Measurements from ENCODE around the gene VSTM2A. TPM values are rescaled to one million over a fixed set of nuclear protein-coding genes. Genes with fewer than 3 reads are reported as not detected.
A peak's percentile ranks its signal among the peaks of the same experiment; 100 is the strongest.

VSTM2A gene
- total and polyA plus RNA-seq, 4 donors: 0.13 TPM; not detected in 3

DNA sequence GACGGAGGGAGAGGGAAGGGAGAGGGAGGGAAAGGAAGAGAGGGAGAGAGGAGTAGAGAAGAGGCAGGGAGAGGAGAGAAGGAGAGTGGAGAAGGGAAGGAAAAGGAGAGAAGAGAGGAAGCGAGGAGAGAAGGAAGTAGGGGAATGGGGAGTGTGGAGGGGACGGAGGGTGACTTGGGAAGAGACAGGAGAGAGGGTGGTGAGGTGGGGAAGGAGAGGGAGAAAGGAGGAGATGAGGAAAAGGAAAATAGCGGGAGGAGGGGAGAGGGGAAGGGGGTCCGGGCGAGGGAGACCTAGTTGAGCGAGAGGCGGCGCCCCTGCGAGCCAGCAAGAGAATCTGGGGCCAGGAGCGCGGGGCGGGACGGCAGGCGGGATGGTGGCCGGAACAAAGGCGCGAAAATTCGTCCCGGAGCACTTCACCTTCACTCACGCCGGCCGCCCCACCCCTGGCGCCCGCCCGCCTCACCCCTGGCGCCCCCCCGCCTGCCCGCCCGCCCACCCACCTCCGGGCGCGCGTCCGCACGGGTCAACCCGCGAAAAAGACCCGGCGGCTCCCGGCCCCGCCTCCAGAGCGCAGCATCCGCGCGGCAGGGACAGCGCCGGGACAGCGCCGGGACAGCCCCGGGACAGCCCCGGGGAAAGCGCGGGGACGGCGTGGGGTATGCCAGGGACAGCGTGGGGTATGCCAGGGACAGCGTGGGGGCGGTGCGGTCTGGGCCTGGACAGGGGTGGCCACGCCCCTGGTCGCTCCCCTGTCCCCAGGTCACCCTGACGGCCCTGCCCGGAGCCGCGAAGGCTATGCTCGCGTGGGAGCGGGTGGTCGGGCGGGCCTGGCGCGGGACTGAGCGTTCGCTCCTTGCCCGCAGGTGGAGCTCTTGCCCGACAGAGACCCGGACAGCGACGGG lies 4.2 kb downstream of the VSTM2A start:
- Histone ChIP-seq H3K27ac (ENCODE audit: low read depth in 1 of 2, low read length in 2 of 2) (no peak overlapping the region), H3K4me1 (ENCODE audit: control insufficient read depth in 1 of 2, insufficient read depth in 2 of 2, low read length in 2 of 2) (no peaks in the 10 kb centered on the region), H3K9me3 (ENCODE audit: control insufficient read depth, low read length) (no peaks in the 10 kb centered on the region), H3K27me3 (ENCODE audit: control insufficient read depth in 1 of 2, insufficient read depth in 2 of 2, low read length in 1 of 2) (no peaks in the 10 kb centered on the region), H3K4me3 (ENCODE audit: low read length in 2 of 2) (no peak overlapping the region), H3K36me3 (ENCODE audit: control insufficient read depth in 1 of 2, insufficient read depth in 2 of 2, low read length in 1 of 2) (no peaks in the 10 kb centered on the region)
- intact Hi-C loops (cut with DNase I): no loop called here
- no peak for DNase-seq
- 1% methylated on average over 44 to 80 of the region's 80 CpGs for WGBS, 2 donors
- ATAC-seq (ENCODE audit: low FRiP score): peak; percentile 19

DNA sequence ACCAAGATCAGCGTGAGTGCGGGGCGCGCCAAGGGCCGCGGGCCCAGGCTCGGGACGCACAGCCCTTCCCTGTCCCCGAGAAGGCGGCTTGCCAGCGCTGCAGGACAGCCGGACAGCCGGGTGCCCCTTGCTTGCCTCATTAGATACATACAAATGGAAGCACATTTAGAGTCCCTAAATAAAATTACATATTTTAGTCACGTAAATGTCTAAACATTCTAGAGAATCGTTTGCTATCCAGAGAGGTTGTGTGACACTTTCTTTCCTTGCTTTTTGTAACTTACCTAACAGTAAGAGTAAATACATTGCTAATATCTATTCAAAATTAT lies 4.8 kb downstream of the VSTM2A start:
- Histone ChIP-seq H3K27me3 (ENCODE audit: control insufficient read depth in 1 of 2, insufficient read depth in 2 of 2, low read length in 1 of 2) (no peaks in the 10 kb centered on the region), H3K36me3 (ENCODE audit: control insufficient read depth in 1 of 2, insufficient read depth in 2 of 2, low read length in 1 of 2) (no peaks in the 10 kb centered on the region), H3K9me3 (ENCODE audit: control insufficient read depth, low read length) (no peaks in the 10 kb centered on the region), H3K4me3 (ENCODE audit: low read length in 2 of 2) (no peak overlapping the region), H3K4me1 (ENCODE audit: control insufficient read depth in 1 of 2, insufficient read depth in 2 of 2, low read length in 2 of 2) (no peaks in the 10 kb centered on the region), H3K27ac (ENCODE audit: low read depth in 1 of 2, low read length in 2 of 2) (no peak overlapping the region)
- intact Hi-C loops (cut with DNase I): no loop called here
- ATAC-seq (ENCODE audit: low FRiP score) (peak; percentile 19), DNase-seq (no peak)
- WGBS, 2 donors: 0 to 2% methylated on average over 15 of the region's 15 CpGs

GRCh38 chr7:54550471-54550870 lies 8.3 kb downstream of the VSTM2A start:
- no peaks in the 10 kb centered on the region for H3K4me1 ChIP-seq (ENCODE audit: control insufficient read depth in 1 of 2, insufficient read depth in 2 of 2, low read length in 2 of 2)
- H3K27ac ChIP-seq (ENCODE audit: low read depth in 1 of 2, low read length in 2 of 2): no peak overlapping the region
- H3K4me3 ChIP-seq (ENCODE audit: low read length in 2 of 2): no peak overlapping the region
- DNase-seq: no peak
- intact Hi-C loops (cut with DNase I): no loop called here
- 81 to 84% methylated on average over 3 of the region's 3 CpGs for WGBS, 2 donors
- no peaks in the 10 kb centered on the region for H3K27me3 ChIP-seq (ENCODE audit: control insufficient read depth in 1 of 2, insufficient read depth in 2 of 2, low read length in 1 of 2)
- no peaks in the 10 kb centered on the region for H3K9me3 ChIP-seq (ENCODE audit: control insufficient read depth, low read length)
- H3K36me3 ChIP-seq (ENCODE audit: control insufficient read depth in 1 of 2, insufficient read depth in 2 of 2, low read length in 1 of 2): no peaks in the 10 kb centered on the region
- no peak for ATAC-seq (ENCODE audit: low FRiP score)

DNA sequence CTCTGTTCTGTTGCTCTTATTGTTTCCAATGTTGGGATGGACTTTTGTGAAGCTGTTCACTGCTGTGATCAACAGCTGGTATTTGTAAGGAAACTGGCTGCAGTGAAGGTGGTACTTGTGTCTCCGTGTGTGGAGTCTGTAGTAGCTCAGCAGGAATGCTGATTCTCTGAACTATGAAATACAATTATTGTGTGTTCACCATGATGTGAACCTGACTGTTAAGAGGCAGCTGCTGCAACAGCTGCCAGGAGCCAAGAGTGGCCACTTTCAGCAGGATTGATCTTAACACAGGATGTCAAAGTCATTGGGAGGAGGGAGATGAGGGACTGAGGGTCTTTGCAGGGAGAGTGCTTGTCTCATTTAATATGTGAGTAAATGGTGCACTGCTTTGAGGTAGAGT lies 13.9 kb downstream of the VSTM2A start:
- DNase-seq (no peak), ATAC-seq (ENCODE audit: low FRiP score) (no peak)
- H3K4me1 ChIP-seq (ENCODE audit: control insufficient read depth in 1 of 2, insufficient read depth in 2 of 2, low read length in 2 of 2): no peaks in the 10 kb centered on the region
- intact Hi-C loops (cut with DNase I): no loop called here
- no peak overlapping the region for H3K4me3 ChIP-seq (ENCODE audit: low read length in 2 of 2)
- WGBS, 2 donors: 38 to 41% methylated on average over 1 of the region's 1 CpG
- H3K36me3 ChIP-seq (ENCODE audit: control insufficient read depth in 1 of 2, insufficient read depth in 2 of 2, low read length in 1 of 2): no peaks in the 10 kb centered on the region
- H3K27me3 ChIP-seq (ENCODE audit: control insufficient read depth in 1 of 2, insufficient read depth in 2 of 2, low read length in 1 of 2): no peaks in the 10 kb centered on the region
- no peak overlapping the region for H3K27ac ChIP-seq (ENCODE audit: low read depth in 1 of 2, low read length in 2 of 2)
- H3K9me3 ChIP-seq (ENCODE audit: control insufficient read depth, low read length): no peaks in the 10 kb centered on the region

- 53 to 73% methylated on average over 1 of the region's 1 CpG for WGBS, 2 donors
- Histone ChIP-seq H3K36me3 (ENCODE audit: control insufficient read depth in 1 of 2, insufficient read depth in 2 of 2, low read length in 1 of 2) (no peaks in the 10 kb centered on the region), H3K4me1 (ENCODE audit: control insufficient read depth in 1 of 2, insufficient read depth in 2 of 2, low read length in 2 of 2) (no peaks in the 10 kb centered on the region), H3K27me3 (ENCODE audit: control insufficient read depth in 1 of 2, insufficient read depth in 2 of 2, low read length in 1 of 2) (no peaks in the 10 kb centered on the region), H3K27ac (ENCODE audit: low read depth in 1 of 2, low read length in 2 of 2) (no peak overlapping the region), H3K9me3 (ENCODE audit: control insufficient read depth, low read length) (no peaks in the 10 kb centered on the region), H3K4me3 (ENCODE audit: low read length in 2 of 2) (no peak overlapping the region)
- ATAC-seq (ENCODE audit: low FRiP score) (no peak), DNase-seq (no peak)
- intact Hi-C loops (cut with DNase I): no loop called here
These were observed 17.2 kb downstream of the VSTM2A start for GRCh38 chr7:54559401-54559800.

GRCh38 chr7:54560198-54560597 lies 18.0 kb downstream of the VSTM2A start:
- Histone ChIP-seq H3K27ac (ENCODE audit: low read depth in 1 of 2, low read length in 2 of 2) (no peak overlapping the region), H3K9me3 (ENCODE audit: control insufficient read depth, low read length) (peaks cover under 1% of the 10 kb centered on the region), H3K4me1 (ENCODE audit: control insufficient read depth in 1 of 2, insufficient read depth in 2 of 2, low read length in 2 of 2) (no peaks in the 10 kb centered on the region), H3K36me3 (ENCODE audit: control insufficient read depth in 1 of 2, insufficient read depth in 2 of 2, low read length in 1 of 2) (no peaks in the 10 kb centered on the region), H3K4me3 (ENCODE audit: low read length in 2 of 2) (no peak overlapping the region), H3K27me3 (ENCODE audit: control insufficient read depth in 1 of 2, insufficient read depth in 2 of 2, low read length in 1 of 2) (no peaks in the 10 kb centered on the region)
- intact Hi-C loops (cut with DNase I): no loop called here
- WGBS, 2 donors: 71 to 73% methylated on average over 2 of the region's 2 CpGs
- ATAC-seq (ENCODE audit: low FRiP score) (no peak), DNase-seq (no peak)

DNA sequence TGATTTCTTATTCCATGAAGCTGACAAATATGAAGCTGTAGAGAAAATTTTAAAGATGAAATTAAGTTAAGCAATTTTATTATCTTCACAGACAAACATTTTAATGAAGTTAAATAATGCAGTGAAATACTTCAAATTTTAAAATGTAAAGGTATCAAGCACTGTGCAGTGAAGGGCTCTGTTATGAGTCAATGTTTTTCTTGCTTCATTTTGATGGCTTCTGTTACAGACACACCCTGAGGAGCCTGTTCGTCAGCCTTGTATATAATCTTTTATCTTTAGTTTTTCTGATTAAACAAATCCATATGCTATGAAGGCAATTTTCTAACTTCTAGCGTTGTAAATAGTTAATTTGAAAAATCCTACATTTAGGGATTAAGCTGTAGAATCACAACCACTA lies 18.5 kb downstream of the VSTM2A start:
- Histone ChIP-seq H3K4me3 (ENCODE audit: low read length in 2 of 2) (no peak overlapping the region), H3K4me1 (ENCODE audit: control insufficient read depth in 1 of 2, insufficient read depth in 2 of 2, low read length in 2 of 2) (no peaks in the 10 kb centered on the region), H3K36me3 (ENCODE audit: control insufficient read depth in 1 of 2, insufficient read depth in 2 of 2, low read length in 1 of 2) (no peaks in the 10 kb centered on the region), H3K9me3 (ENCODE audit: control insufficient read depth, low read length) (peaks cover 2% of the 10 kb centered on the region), H3K27ac (ENCODE audit: low read depth in 1 of 2, low read length in 2 of 2) (no peak overlapping the region), H3K27me3 (ENCODE audit: control insufficient read depth in 1 of 2, insufficient read depth in 2 of 2, low read length in 1 of 2) (no peaks in the 10 kb centered on the region)
- intact Hi-C loops (cut with DNase I): no loop called here
- ATAC-seq (ENCODE audit: low FRiP score): no peak
- DNase-seq: no peak
- WGBS, 2 donors: 63 to 73% methylated on average over 2 of the region's 2 CpGs

- WGBS, 2 donors: 62 to 65% methylated on average over 5 of the region's 5 CpGs
These were observed 21.2 kb downstream of the VSTM2A start for GRCh38 chr7:54563329-54563916.

GRCh38 chr7:54565432-54565831 lies 23.3 kb downstream of the VSTM2A start:
- Histone ChIP-seq H3K36me3 (ENCODE audit: control insufficient read depth in 1 of 2, insufficient read depth in 2 of 2, low read length in 1 of 2) (no peaks in the 10 kb centered on the region), H3K4me3 (ENCODE audit: low read length in 2 of 2) (no peak overlapping the region), H3K27ac (ENCODE audit: low read depth in 1 of 2, low read length in 2 of 2) (no peak overlapping the region), H3K9me3 (ENCODE audit: control insufficient read depth, low read length) (peaks cover 2% of the 10 kb centered on the region), H3K4me1 (ENCODE audit: control insufficient read depth in 1 of 2, insufficient read depth in 2 of 2, low read length in 2 of 2) (no peaks in the 10 kb centered on the region), H3K27me3 (ENCODE audit: control insufficient read depth in 1 of 2, insufficient read depth in 2 of 2, low read length in 1 of 2) (no peaks in the 10 kb centered on the region)
- intact Hi-C loops (cut with DNase I): no loop called here
- WGBS, 2 donors: 52 to 54% methylated on average over 7 of the region's 7 CpGs
- ATAC-seq (ENCODE audit: low FRiP score): no peak
- DNase-seq: no peak

More at GRCh38 chr7:54563329-54563916, 21.2 kb downstream of the VSTM2A start:
- no peaks in the 10 kb centered on the region for H3K36me3 ChIP-seq (ENCODE audit: control insufficient read depth in 1 of 2, insufficient read depth in 2 of 2, low read length in 1 of 2)
- no peaks in the 10 kb centered on the region for H3K4me1 ChIP-seq (ENCODE audit: control insufficient read depth in 1 of 2, insufficient read depth in 2 of 2, low read length in 2 of 2)
- peaks cover 2% of the 10 kb centered on the region for H3K9me3 ChIP-seq (ENCODE audit: control insufficient read depth, low read length)
- H3K27ac ChIP-seq (ENCODE audit: low read depth in 1 of 2, low read length in 2 of 2): no peak overlapping the region
- H3K27me3 ChIP-seq (ENCODE audit: control insufficient read depth in 1 of 2, insufficient read depth in 2 of 2, low read length in 1 of 2): no peaks in the 10 kb centered on the region
- DNase-seq: no peak
- no peak overlapping the region for H3K4me3 ChIP-seq (ENCODE audit: low read length in 2 of 2)
- no peak for ATAC-seq (ENCODE audit: low FRiP score)
- intact Hi-C loops (cut with DNase I): no loop called here

Data from aorta (tissue), 5 donors.